H1 (cell line): ENCODE measurements around the gene GRIA2. TPM values are rescaled to one million over a fixed set of nuclear protein-coding genes. Genes with fewer than 3 reads are reported as not detected.

ENCODE experiments used
- ASH2L ChIP-seq: fragments of 200-600, 300-600 bp; sonication (generic); IDR thresholded peaks from one replicate; pipeline ENCODE4 v1.7.1; 2017; ENCODE audit warnings: low read length
- CEBPB ChIP-seq: IDR thresholded peaks from 2 replicates; pipeline ENCODE4 v1.6.1; 2012; ENCODE audit warnings: low read depth, low read length
- EGR1 ChIP-seq: IDR thresholded peaks from 2 replicates; pipeline ENCODE4 v1.6.1; 2011; ENCODE audit warnings: low read depth, low read length, borderline replicate concordance
- POU5F1 ChIP-seq: IDR thresholded peaks from 2 replicates; pipeline ENCODE4 v1.6.1; 2011; ENCODE audit warnings: low read depth, mild to moderate bottlenecking, low read length, moderate library complexity
- TAF1 ChIP-seq: IDR thresholded peaks from 2 replicates; pipeline ENCODE4 v1.6.1; 2011; ENCODE audit warnings: mild to moderate bottlenecking, low read depth, low read length
- TEAD4 ChIP-seq: IDR thresholded peaks from 2 replicates; pipeline ENCODE4 v1.6.1; 2012; ENCODE audit warnings: low read depth, low read length, inconsistent platforms, mixed read lengths
- polyA plus RNA-seq, 7 experiments: library from polyadenylated mRNA; depleted of rRNA in 3 of 7; stranded (reverse) in 5 of 7; unstranded in 2 of 7; fragments of >200 nt in 5 of 7; fragments of 200-250 nt in 2 of 7; gene quantifications; 1 replicate in 5 of 7; 2 replicates in 1 of 7; 4 replicates in 1 of 7; pipeline versions ENCODE4 v1.2.1 to v1.2.3, GENCODE V29; 2011 to 2013; ENCODE audit warnings: missing spikeins in 2 of 7, mixed read lengths in 2 of 7
- total RNA-seq: library from RNA; stranded (reverse); fragmentation: NEBNext Ultra II Directional; extraction: Animal tissue kit (Norgen Biotek cat#: 25700); gene quantifications from 2 replicates; pipeline ENCODE4 v1.2.1, GENCODE V29; 2021

Gene GRIA2
- total and polyA plus RNA-seq, 2 of the 8 experiments (the other 6 are each of a cell fraction or from before 2014, with no cell fraction given) = not detected

DNA sequence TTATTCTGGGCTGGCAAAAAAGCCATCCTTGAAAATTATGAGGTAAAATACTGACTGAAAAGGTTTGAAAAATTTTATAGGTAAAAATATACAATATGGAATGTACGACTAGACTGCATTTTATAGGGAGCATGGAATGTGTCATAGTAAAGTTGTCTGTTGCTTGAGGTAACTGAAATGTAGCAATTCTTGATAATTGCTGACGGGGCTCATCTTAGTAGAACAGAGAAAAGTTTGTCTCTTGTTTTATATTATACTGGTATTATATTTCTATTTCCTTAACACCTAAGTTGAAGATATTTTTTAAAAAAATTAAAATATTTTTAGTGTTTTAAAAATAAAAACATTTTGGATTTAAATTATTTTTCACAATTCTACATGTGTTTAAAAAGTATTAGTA lies 11.0 kb downstream of the GRIA2 start (continued):
- TF ChIP-seq CEBPB = no peak
- no peak for TF ChIP-seq EGR1
- no peak for TF ChIP-seq TEAD4
- no peak for TF ChIP-seq ASH2L
- no peak for TF ChIP-seq TAF1
- no peak for TF ChIP-seq POU5F1
